K562 (cell line): ENCODE measurements around the gene SSR4.
"Not testable (repeated sequence)": the region's sequence is repeated elsewhere in the genome, so short reads cannot be mapped to it uniquely, and the experiment has no call there.

Source experiments
- CHD2 ChIP-seq: IDR thresholded peaks from 2 replicates; pipeline ENCODE4 v1.6.1; 2011; ENCODE audit warnings: low read depth, low read length
- CREB5 ChIP-seq: fragments of 250-450 bp; sonication (Bioruptor Pico); IDR thresholded peaks from 2 replicates; pipeline ENCODE4 v1.5.0; 2020; ENCODE audit warnings: mild to moderate bottlenecking
- CTCF ChIP-seq, 3 experiments: IDR thresholded peaks in 2 of 3; conservative IDR thresholded peaks in 1 of 3; 2 replicates each; pipeline ENCODE4 v1.5.1; 2011 to 2012; ENCODE audit warnings: low read length in 3 of 3, mild to moderate bottlenecking in 3 of 3, control low read depth in 2 of 3, improper control_type of control experiment in 1 of 3, inconsistent platforms in 1 of 3, low read depth in 1 of 3, mixed read lengths in 1 of 3, moderate library complexity in 1 of 3; ENCODE audit not compliant: insufficient read depth in 2 of 3
- EP300 ChIP-seq: IDR thresholded peaks from 2 replicates; pipeline ENCODE4 v1.6.1; 2012; ENCODE audit warnings: low read length, improper control_type of control experiment
- HNRNPH1 ChIP-seq: fragments of 200-400 bp; formaldehyde crosslinking; optimal IDR thresholded peaks from 2 replicates; pipeline ENCODE3; 2017; ENCODE audit warnings: low read depth, mild to moderate bottlenecking, low read length, moderate library complexity
- NFE2 ChIP-seq: IDR thresholded peaks from 2 replicates; pipeline ENCODE4 v1.6.1; 2014; ENCODE audit warnings: antibody characterized with exemption, low read depth
- NFIC ChIP-seq: fragments of 450-650 bp; IDR thresholded peaks from 2 replicates; pipeline ENCODE4 v1.6.1; 2017; ENCODE audit warnings: mild to moderate bottlenecking, inconsistent platforms
- RBM39 ChIP-seq: fragments of 200-400 bp; formaldehyde crosslinking; optimal IDR thresholded peaks from 2 replicates; pipeline ENCODE3; 2018; ENCODE audit warnings: low read depth, low read length
- STAT6 ChIP-seq: sonication (generic); formaldehyde crosslinking; IDR thresholded peaks from 2 replicates; pipeline ENCODE4 v1.8.1; 2023; ENCODE audit warnings: mild to moderate bottlenecking, missing genetic modification reagents
- TAF1 ChIP-seq: IDR thresholded peaks from 2 replicates; pipeline ENCODE4 v1.6.1; 2011; ENCODE audit warnings: mild to moderate bottlenecking, low read length, moderate library complexity; ENCODE audit not compliant: insufficient read depth, control insufficient read depth, severe bottlenecking; ENCODE audit errors: extremely low read depth
- ZNF134 ChIP-seq: fragments of 250-450 bp; sonication (Bioruptor Pico); conservative IDR thresholded peaks from 2 replicates; pipeline ENCODE4 v1.4.0; 2020

GRCh38 chrX:153818064-153818463, 23.6 kb downstream of the SSR4 start:
- TF ChIP-seq CTCF (IDR thresholded peaks at IDR 0.05 in 2 of 3, conservative IDR thresholded peaks at IDR 0.05 in 1 of 3; ENCODE audit: insufficient read depth in 2 of 3, low read depth in 1 of 3, low read length in 3 of 3); RBM39; STAT6 (CRISPR knock-in tag); CREB5; NFE2; EP300; ZNF134 (CRISPR knock-in tag); TAF1; CHD2; HNRNPH1; NFIC: not testable (repeated sequence)
